Retina (tissue), 1 donor: ENCODE results near the gene TIMM9.
"Not testable (repeated sequence)": the region's sequence is repeated elsewhere in the genome, so short reads cannot be mapped to it uniquely, and the experiment has no call there.

Experiments
- DNase-seq: peaks from one replicate; pipeline ENCODE4 v3.0.0-alpha.2; 2016

TIMM9 gene

DNA sequence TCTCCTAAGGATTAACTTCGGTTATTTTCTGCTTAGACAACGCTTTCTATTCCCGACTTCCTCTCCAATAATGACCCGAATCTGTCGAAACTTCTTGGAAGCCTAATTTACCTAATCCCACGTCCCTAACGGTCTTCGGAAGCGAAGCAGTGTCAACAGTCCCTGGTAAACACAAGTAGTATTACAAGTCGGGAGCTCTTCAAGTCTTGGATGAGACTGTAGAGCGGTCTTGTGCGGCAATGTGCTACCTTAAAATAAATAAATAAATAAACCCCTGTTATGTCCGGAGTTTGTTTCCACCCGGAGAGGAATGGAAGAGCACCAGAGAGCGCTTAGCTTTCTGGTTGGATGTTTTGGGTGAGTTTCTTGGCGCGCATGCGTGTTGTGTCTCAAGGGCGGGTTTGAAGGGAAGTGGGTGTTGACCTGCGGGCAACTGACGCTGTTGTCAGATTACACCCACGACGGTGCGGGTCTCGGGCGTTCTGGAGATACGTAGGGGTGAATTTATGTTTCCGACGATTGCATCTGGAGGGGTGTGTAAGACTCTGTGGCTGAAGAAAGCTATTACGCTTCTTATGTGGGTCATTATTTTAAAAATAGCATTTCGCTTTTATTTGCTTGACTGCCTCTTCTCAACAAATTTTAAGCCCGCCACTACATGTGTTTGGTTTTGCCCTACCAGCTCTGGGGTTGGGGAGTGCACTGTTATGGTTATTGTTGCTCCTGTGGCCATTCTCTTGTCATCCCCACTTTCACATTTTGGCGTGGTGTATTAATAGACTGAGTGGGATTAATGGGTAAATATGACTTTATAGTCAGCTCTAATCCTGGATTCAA, at the start of gene TIMM9, which contains the start of gene KIAA0586:
Gene TIMM9, minus strand, starts transcription at position 251 of the 837 bp plus-strand sequence. CDS start 15,586 bp downstream, outside the sequence.
Gene KIAA0586, plus strand, starts transcription at position 439 of the 837 bp plus-strand sequence. CDS start 546 bp downstream, outside the sequence.
- peak; percentile 95 for DNase-seq

DNA sequence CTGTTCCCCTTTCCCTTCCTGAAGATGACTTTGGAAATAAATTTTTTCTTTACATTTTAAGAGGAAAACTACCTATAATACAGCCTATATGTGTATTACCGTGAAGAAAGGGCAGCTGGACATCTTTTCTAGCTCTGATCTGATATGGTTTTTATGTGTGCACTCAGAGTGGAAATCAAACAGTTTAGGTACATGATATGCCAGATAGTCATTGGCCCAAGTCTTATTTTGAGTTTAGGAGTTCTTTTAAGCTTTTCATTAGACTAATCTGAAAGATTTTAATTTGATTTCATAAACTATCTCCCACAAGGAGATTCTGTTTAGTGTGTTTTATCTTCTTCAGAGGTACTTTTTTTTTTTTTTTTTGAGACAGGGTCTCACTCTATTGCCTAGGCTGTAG, 49.0 kb upstream of the TIMM9 start:
- DNase-seq = no peak

DNA sequence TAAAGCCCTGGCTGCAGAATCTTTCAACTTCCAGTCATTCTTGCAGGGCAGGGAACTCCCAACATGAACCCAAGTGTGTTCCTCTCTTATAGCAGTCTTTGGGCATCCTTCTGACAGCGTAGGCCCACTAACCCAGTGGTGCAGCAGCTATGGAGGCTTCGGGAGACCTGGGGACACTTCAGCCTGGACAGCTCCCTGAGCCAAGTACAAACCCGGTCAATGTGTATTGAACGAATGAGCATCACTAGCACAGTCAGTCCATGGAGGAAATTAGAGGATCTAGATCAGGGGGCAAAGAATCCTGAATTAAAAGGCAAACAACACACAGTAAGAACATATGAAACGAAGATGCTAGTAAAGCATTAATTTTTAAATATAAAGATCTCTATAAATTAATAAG, 42.0 kb upstream of the TIMM9 start:
- no peak for DNase-seq

DNA sequence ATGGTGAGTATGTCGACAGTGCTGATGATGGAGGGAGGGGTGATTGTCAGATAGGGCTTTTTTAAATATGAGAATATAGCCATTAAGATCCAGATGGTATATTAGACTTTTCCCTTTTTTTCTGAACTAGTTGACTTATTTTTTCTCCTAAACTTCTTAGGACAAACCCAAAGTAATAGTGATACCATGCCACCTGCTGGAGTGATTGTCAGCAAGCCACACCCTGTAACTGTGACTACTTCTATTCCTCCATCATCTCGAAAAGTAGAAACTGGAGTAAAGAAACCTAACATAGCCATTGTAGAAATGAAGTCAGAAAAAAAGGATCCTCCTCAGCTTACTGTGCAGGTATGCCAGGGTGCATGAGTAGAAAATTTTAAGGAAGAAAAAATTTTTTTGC, 40.2 kb upstream of the TIMM9 start:
- DNase-seq = no peak

GRCh38 chr14:58466459-58466858, 39.1 kb upstream of the TIMM9 start:
- DNase-seq = no peak

DNA sequence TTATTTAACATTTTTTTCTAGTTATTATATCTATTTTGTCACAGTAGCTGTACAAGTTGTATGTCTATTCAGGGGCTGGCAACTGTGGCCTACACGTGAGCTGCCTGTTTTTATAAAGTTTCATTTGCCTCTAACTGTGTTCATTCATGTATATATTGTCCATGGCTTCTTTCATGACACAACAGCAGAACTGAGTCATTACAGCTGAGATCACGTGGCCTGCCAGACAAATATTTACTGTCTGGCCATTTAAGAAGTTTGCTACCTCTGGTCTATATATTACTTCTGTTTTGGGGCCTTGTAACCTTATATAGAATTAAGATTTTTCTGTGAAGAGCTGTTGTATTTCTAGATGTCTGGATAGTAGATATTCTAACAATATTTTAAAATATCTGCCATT, 38.1 kb upstream of the TIMM9 start:
- DNase-seq = no peak

- no peak for DNase-seq
Measured at GRCh38 chr14:58464652-58465051, 37.3 kb upstream of the TIMM9 start.

- DNase-seq = no peak
Measured at GRCh38 chr14:58463147-58463546, 35.8 kb upstream of the TIMM9 start.

DNA sequence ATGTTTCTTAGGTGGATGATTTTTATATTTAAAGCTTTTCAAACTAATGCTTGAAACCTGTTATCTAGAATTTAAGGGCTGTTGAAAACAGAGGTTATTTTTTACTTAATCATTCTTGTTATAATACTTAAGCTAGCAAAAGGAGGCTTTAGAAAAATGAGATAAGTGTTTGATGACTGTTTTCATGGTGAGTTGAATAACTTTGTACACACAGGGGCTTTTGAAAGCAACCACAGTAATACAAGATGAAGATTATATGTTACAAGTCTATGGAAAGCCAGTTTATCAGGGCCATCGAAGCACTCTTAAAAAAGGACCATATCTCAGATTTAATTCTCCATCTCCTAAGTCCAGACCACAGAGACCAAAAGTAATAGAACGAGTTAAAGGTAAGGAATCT, 33.4 kb upstream of the TIMM9 start:
- no peak for DNase-seq

DNA sequence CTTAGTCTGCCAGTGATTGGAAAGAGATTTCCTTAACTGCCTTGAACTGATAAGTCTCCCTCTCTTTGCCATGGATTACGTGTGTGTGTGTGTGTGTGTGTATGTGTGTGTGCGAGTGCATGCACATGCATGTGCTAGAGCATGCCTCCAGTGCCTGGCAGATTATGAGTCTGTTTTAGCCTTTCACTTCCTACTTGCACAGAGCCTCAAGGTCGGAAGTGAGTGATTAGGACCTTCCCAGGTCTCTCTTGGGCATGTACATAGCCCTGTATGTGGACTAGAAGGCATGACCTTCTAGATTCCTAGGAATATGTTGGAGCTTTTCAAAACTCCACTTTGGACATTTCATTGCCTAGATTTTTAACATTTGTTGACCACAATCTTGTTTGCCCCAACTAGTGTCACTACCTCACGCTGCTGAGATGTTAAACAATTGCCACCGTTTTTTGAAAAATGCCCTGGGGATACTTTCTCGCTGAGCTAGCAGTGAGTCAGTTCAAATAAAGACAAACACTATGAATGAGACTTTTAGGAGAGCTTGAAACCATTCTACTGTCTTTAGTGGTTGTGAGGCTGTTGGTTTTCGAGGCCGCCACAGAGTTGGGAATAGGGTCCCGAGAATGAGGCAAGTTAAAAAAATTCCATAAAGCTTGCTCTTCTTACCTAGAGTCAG, 28.4 kb upstream of the TIMM9 start:
- DNase-seq = no peak

DNA sequence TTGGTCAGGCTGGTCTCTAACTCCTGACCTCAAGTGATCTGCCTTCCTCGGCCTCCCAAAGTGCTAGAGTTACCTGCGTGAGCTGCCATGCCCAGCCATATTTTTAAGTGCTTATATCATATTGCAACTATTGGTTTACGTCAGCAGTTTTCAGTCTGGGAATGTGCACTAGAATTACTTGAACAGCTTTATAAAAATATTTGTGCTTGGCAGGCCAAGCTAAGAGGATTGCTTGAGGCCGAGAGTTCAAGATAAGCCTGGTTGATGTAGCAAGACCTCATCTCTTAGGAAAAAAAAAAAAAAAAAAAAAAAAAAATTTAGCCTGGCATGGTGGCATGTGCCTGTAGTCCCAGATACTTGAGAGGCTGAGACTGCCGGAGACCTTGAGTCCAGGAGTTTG, 17.3 kb upstream of the TIMM9 start:
- no peak for DNase-seq

DNA sequence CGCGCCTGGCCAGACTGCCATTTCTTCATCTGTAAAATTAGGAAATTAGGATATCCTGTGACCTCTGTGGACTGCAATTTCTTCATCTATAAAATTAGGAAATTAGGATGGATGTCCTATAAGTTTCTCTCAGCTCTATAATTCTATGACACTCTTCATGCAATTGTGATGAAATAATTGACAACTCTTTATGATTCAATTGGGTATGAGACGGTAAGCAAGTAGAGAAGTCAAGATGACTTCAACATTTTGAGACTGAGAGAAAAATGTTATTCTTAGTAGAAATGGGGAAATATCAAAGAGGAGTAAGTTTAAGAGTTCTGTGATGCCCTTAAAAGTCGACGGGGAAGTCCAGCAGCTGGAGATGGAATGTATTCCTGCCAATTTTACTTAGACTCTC, 12.1 kb upstream of the TIMM9 start:
- no peak for DNase-seq

DNA sequence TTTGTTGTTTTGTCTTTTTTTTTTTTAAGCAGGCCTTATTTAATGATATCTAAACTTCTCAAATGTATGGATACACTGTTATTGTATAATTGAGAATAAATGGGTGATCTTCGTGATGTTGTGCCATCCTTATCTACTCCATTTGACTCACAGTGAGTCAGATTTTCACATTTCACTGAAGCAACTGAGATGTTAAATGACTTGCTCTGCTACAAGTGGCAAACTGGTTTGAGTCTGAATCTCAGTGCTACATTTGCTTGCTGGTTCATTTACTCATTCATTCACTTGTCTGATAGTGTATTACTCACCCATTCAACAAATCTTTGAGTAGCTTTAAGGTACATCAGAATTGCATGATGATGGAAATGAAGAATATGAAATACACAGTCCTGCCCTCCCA, 2.8 kb upstream of the TIMM9 start:
- DNase-seq = no peak

GRCh38 chr14:58428118-58428683, 870 bp upstream of the TIMM9 start:
- no peak for DNase-seq

- peak; percentile 93 for DNase-seq
Measured at GRCh38 chr14:58426670-58427280, 556 bp downstream of the TIMM9 start.

GRCh38 chr14:58416934-58417333, 10.4 kb downstream of the TIMM9 start:
- DNase-seq = not testable (repeated sequence)

GRCh38 chr14:58415636-58416547, 11.4 kb downstream of the TIMM9 start:
- no peak for DNase-seq

- no peak for DNase-seq
Measured at GRCh38 chr14:58414845-58415244, 12.5 kb downstream of the TIMM9 start.

DNA sequence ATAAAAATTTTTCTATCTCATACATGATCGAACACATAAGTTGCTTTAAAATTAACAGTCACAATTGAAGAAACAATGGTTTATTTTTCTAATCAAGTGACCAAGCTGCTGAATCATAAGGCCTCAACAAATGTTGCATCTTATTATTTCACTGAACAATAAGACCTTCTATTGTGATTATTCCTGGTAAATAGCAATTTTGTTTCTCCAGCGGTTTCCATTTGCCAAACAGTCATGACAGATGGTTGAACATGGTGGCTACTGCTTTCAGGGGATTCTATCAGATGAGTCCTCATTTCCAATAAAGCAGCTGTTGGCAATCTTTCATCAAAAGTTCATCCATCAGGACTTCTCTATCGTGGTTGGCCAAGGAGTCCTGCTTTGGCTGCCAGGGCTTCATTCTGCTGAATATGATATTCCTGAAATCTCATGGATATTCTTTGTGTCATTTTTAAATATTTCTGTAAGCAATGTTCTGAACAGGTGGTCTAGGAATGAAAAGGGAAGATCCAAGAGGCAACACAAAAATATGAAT, 18.6 kb downstream of the TIMM9 start:
- no peak for DNase-seq

DNA sequence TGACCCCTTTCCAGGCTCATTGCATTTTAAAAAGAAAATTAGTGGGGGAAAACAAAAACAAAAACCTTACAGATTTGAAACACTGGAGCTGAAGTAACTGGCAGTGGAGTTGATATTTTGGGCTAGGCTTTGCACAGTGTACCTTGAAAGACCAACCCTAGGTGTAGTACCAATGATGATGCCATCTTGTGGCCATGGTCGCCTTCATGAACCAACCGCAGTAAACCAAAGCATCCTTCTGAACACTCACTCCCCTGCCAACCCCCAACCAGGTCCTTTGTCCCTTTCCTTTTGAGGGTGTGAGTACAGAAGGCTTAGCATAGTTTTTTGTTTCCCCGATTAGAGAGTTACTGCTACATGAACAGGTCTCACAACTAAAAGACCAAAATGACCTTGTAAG, 25.7 kb downstream of the TIMM9 start:
- DNase-seq = no peak

DNA sequence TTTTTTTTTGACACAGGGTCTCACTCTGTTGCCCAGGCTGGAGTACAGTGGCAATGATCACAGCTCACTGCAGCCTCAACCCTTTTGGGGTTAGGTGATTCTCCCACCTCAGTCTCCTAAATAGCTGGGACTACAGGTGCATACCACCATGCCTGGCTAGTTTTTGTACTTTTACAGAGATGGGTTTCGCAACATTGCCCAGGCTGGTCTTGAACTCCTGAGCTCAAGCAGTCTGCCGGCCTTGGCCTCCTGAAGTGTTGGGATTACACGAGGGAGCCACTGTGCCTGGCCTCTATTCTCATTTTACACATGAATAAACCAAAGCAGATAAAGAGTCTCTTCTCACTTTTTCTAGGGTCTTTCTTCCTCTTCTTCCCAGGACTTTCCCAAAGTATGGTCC, 28.4 kb downstream of the TIMM9 start:
- no peak for DNase-seq

GRCh38 chr14:58398495-58398894, 28.8 kb downstream of the TIMM9 start:
- DNase-seq = no peak
